ENCODE results near the gene CDAN1.

The CDAN1 gene

DNA sequence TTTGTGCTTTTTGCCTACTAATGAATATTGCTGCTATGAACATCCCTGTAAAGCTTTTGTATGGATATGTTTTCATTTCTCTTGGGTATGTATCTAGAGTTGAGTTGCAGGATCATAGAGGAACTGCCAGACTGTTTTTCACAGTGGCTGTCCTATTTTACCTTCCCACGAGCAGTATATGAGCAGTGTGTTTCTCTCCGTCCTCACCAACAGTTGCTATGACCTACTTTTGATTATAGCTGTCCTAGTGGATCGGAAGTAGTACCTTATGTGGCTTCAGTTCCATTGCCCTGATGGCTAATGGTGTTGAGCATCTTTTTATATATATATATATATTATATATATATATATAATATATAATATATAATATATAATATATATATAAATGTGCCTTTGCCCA, 25.2 kb downstream of the CDAN1 start:
- Mint-ChIP-seq H3K27ac (no peak overlapping the region), H3K9me3 (no peaks in the 10 kb centered on the region), H3K4me1 (ENCODE audit: low read depth) (peaks cover 3% of the 10 kb centered on the region), H3K36me3 (ENCODE audit: low read depth) (no peaks in the 10 kb centered on the region), H3K27me3 (ENCODE audit: low read depth) (no peaks in the 10 kb centered on the region), H3K4me3 (no peak overlapping the region)
- no peak for DNase-seq (ENCODE audit: low spot score)

DNA sequence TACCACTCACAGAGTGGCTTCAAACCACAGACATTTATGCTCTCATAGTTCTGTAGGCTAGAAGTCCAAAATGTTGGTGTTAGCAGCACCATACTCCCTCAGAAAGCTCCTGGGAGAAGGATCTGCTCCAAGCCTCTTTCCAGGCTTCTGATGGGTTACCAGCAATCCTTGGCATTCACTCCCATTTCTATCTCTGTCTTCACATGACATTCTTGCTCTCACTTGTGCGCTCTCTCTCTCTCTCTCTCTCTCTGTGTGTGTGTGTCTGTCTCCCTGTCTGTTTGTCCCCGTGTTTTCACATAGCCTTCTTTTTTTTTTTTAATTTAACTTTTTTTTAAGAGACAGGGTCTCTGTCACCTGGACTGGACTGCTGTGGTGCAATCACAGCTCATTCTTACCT, 26.3 kb downstream of the CDAN1 start:
- Mint-ChIP-seq H3K27me3 (ENCODE audit: low read depth) (no peaks in the 10 kb centered on the region), H3K4me3 (no peak overlapping the region), H3K9me3 (no peaks in the 10 kb centered on the region), H3K4me1 (ENCODE audit: low read depth) (peaks cover 3% of the 10 kb centered on the region), H3K27ac (no peak overlapping the region), H3K36me3 (ENCODE audit: low read depth) (no peaks in the 10 kb centered on the region)
- DNase-seq (ENCODE audit: low spot score) = no peak

DNA sequence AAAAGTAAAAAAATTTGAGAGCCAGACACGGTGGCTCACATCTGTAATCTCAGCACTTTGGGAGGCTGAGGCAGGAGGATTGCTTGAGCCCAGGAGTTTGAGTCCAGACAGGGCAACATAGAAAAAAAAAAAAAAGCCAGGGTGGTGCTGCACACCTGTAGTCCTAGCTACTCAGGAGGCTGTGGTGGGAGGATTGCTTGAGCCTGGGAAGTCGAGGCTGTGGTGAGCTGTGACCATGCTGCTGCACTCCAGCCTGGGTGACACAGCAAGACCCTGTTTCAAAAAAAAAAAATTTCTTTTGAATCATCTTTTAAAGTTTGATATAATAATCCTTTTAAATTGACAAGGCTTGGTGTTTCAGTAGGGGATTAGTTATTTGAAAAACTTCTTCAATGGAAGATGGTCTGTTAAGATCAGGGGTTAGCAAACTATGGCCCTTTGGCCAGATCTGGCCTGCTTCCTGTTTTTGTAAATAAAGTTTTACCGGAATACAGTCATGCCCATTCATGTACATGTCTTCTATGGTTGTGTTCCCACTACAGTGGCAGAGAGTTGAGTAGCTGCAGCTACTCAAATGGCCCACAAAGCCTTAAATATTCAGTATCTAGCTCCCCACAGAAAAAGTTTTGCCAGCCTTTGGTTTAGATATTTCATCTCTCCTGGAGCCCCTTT, 28.9 kb downstream of the CDAN1 start:
- no peak overlapping the region for H3K27ac Mint-ChIP-seq
- H3K4me1 Mint-ChIP-seq (ENCODE audit: low read depth) = peaks cover 5% of the 10 kb centered on the region
- H3K36me3 Mint-ChIP-seq (ENCODE audit: low read depth) = peaks cover 2% of the 10 kb centered on the region
- H3K27me3 Mint-ChIP-seq (ENCODE audit: low read depth) = no peaks in the 10 kb centered on the region
- no peak for DNase-seq (ENCODE audit: low spot score)
- H3K9me3 Mint-ChIP-seq = no peaks in the 10 kb centered on the region
- H3K4me3 Mint-ChIP-seq = no peak overlapping the region

DNA sequence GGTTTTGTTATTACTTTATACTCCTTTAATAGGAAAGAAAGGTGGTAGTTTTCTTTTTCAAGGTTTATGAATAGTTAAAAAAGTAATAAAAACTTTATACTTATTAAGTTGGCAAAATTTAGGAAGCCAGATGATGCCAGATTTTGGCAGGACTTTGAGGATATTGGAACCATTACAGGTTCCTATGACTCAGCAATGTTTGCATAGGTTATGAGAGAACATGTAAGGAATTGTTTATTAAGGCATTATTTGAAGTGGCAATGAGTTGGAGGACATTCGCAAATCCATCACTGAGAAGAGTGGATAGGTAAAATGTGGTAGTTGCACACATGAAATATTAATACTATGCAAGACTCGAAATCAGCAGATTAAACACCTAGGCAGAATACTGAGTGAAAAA, 29.9 kb downstream of the CDAN1 start:
- no peak overlapping the region for H3K4me3 Mint-ChIP-seq
- H3K36me3 Mint-ChIP-seq (ENCODE audit: low read depth) = peaks cover 2% of the 10 kb centered on the region
- no peaks in the 10 kb centered on the region for H3K27me3 Mint-ChIP-seq (ENCODE audit: low read depth)
- H3K9me3 Mint-ChIP-seq = no peaks in the 10 kb centered on the region
- no peak overlapping the region for H3K27ac Mint-ChIP-seq
- peaks cover 5% of the 10 kb centered on the region for H3K4me1 Mint-ChIP-seq (ENCODE audit: low read depth)
- no peak for DNase-seq (ENCODE audit: low spot score)

DNA sequence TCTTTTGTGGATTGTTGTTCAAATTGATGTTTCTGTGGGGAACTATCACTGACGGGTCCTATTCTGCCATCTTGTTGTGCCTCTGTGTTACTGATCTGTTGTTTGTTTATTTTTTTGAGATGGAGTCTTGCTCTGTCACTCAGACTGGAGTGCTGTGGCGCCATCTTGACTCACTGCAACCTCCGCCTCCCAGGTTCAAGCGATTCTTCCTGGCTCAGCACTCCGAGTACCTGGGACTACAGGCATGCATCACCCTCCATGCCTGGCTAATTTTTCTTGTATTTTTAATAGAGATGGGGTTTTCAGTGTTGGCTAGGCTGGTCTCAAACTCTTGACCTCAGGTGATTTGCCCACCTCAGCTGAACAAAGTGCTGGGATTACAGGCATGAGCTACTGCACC, 31.6 kb downstream of the CDAN1 start:
- peaks cover 5% of the 10 kb centered on the region for H3K4me1 Mint-ChIP-seq (ENCODE audit: low read depth)
- no peak for DNase-seq (ENCODE audit: low spot score)
- H3K4me3 Mint-ChIP-seq = no peak overlapping the region
- H3K9me3 Mint-ChIP-seq = no peaks in the 10 kb centered on the region
- peaks cover 11% of the 10 kb centered on the region for H3K36me3 Mint-ChIP-seq (ENCODE audit: low read depth)
- no peaks in the 10 kb centered on the region for H3K27me3 Mint-ChIP-seq (ENCODE audit: low read depth)
- peak overlapping the region; percentile 7 for H3K27ac Mint-ChIP-seq

DNA sequence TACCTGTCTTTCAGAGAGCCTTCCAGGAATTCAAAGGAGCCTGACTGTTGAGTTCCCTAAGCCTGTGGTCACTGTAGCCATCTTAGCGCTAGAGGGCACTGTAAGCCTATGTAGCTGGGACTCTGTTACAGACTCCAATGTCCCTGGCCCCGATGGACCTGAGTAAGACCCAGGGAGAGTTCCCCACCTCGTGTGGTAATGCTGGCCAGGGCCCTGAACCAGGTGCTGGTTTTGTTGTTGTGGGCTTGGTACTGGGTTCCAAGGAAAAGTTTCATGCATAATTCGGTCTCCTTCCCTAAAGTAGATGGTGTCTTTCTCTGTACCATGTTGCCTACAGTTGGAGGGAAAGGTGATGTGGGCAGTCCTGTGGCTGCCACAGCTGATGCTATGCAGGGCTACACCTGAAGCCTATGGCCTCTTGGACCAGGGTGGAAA, 32.4 kb downstream of the CDAN1 start:
- DNase-seq (ENCODE audit: low spot score) = peak; percentile 40
- H3K4me3 Mint-ChIP-seq = no peak overlapping the region
- no peaks in the 10 kb centered on the region for H3K9me3 Mint-ChIP-seq
- no peak overlapping the region for H3K27ac Mint-ChIP-seq
- H3K27me3 Mint-ChIP-seq (ENCODE audit: low read depth) = no peaks in the 10 kb centered on the region
- peaks cover 15% of the 10 kb centered on the region for H3K36me3 Mint-ChIP-seq (ENCODE audit: low read depth)
- H3K4me1 Mint-ChIP-seq (ENCODE audit: low read depth) = peaks cover 5% of the 10 kb centered on the region

DNA sequence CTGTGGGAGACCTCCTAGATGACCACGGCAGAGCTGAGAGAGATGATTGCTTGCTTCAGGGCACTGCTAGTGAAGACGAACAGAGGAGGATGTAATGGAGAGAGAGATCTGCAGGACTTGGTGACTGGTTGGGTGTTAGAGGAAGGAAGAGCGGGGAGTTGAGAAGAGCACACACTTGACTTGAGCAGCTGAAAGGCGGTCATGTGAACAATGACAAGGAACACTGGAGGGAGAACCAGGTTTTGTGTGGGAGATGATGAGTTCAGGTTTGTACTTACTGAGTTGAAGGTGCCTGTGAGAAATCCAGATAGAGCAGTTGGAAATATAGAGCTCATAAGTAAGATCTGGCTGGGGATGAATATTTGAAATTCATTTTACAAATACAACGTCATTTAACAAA, 40.3 kb downstream of the CDAN1 start:
- H3K36me3 Mint-ChIP-seq (ENCODE audit: low read depth) = peaks cover 30% of the 10 kb centered on the region
- no peak for DNase-seq (ENCODE audit: low spot score)
- H3K27me3 Mint-ChIP-seq (ENCODE audit: low read depth) = no peaks in the 10 kb centered on the region
- H3K4me1 Mint-ChIP-seq (ENCODE audit: low read depth) = peaks cover under 1% of the 10 kb centered on the region
- no peak overlapping the region for H3K27ac Mint-ChIP-seq
- no peak overlapping the region for H3K4me3 Mint-ChIP-seq
- H3K9me3 Mint-ChIP-seq = no peaks in the 10 kb centered on the region

DNA sequence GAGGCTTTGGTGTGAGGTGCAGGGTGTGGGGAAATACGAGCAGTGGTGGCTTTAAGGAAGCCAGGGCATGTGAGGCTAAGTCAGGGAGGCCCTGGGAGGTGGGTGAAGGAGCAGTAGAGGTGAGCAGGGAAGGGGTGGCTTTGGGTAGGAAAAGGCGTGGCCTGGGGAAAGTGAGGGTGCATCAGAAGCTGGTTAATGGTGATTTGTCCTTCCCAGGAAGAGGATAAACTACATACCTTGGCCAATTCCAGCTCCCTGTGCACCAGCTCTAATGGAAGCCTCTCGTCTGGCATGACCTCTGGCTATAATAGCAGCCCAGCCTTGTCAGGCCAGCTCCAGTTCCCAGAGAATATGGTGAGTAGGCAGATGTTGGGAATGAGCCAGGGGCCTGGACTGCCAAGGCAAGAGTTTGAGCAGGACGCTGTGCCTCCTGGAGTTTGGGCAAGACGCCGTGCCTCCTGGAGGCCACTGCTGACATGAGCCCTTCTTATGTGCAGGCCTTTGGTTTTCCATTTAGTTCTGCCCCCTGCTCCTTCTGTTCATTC, 41.3 kb downstream of the CDAN1 start:
- Mint-ChIP-seq H3K27ac (no peak overlapping the region), H3K9me3 (no peaks in the 10 kb centered on the region), H3K4me1 (ENCODE audit: low read depth) (peaks cover 11% of the 10 kb centered on the region), H3K4me3 (no peak overlapping the region), H3K27me3 (ENCODE audit: low read depth) (no peaks in the 10 kb centered on the region), H3K36me3 (ENCODE audit: low read depth) (peaks cover 23% of the 10 kb centered on the region)
- no peak for DNase-seq (ENCODE audit: low spot score)

DNA sequence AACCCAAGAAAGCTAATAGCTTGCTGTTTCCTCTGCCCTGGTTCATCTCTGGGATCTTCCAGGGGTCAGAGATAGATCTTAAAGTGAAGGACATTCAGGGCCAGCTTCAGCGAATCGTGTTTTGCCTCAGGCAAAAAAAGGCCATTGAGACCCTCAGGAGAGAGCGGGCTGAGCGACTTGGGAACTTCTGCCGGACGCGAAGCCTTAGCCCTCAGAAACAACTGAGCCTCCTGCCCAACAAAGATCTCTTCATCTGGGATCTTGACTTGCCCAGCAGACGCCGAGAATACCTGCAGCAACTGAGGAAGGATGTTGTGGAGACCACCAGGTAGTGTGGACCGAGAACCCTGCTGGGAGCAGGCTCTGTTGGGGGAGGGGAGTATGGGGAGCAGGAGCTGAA, 42.5 kb downstream of the CDAN1 start:
- Mint-ChIP-seq H3K9me3 (no peaks in the 10 kb centered on the region), H3K36me3 (ENCODE audit: low read depth) (peaks cover 17% of the 10 kb centered on the region), H3K27ac (no peak overlapping the region), H3K4me3 (no peak overlapping the region), H3K27me3 (ENCODE audit: low read depth) (no peaks in the 10 kb centered on the region), H3K4me1 (ENCODE audit: low read depth) (peaks cover 14% of the 10 kb centered on the region)
- no peak for DNase-seq (ENCODE audit: low spot score)

DNA sequence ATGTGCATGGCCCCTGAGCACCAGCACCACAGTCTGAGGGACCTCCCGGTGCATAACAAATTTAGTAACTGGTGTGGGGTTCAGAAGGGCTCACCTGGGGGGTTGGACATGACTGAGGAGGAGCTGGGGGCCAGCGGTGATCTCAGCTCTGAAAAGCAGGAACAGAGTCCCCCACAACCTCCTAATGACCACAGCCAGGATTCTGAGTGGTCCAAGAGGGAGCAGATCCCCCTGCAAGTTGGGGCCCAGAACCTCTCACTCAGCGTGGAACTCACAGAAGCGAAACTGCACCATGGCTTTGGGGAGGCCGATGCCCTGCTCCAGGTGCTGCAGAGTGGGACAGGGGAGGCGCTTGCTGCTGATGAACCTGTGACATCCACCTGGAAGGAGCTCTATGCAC, 43.0 kb downstream of the CDAN1 start:
- DNase-seq (ENCODE audit: low spot score) = no peak
- Mint-ChIP-seq H3K27me3 (ENCODE audit: low read depth) (no peaks in the 10 kb centered on the region), H3K9me3 (no peaks in the 10 kb centered on the region), H3K4me3 (no peak overlapping the region), H3K27ac (no peak overlapping the region), H3K4me1 (ENCODE audit: low read depth) (peaks cover 14% of the 10 kb centered on the region), H3K36me3 (ENCODE audit: low read depth) (peaks cover 15% of the 10 kb centered on the region)

DNA sequence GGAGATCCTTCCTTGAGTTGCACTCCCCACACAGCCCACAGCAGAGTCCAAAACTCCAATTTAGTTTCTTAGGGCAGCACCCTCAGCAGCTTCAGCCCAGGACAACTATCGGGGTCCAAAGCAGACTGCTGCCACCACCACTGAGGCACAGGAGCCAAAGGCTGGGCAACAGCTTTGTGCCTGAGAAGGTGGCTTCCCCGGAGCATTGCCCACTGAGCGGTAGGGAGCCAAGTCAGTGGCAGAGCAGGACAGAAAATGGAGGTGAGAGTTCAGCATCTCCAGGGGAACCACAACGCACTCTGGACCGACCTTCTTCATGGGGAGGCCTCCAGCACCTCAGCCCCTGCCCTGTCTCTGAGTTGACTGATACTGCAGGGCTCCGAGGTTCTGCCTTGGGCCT, 43.4 kb downstream of the CDAN1 start:
- H3K9me3 Mint-ChIP-seq = no peaks in the 10 kb centered on the region

DNA sequence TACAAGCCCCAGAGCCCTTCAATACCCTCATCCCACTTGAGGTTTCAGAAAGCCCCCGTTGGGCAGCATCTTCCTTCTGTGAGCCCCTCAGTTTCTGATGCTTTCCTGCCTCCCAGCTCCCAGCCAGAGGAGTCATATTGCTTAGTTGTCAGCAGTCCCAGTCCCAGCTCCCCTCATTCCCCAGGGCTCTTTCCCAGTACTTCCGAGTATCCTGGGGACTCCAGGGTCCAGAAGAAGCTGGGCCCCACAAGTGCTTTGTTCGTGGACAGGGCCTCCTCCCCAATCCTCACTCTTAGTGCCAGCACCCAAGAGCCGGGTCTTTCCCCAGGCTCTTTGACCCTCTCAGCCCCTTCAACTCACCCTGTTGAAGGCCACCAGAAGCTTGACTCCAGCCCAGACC, 43.9 kb downstream of the CDAN1 start:
- Mint-ChIP-seq H3K27ac (no peak overlapping the region), H3K27me3 (ENCODE audit: low read depth) (no peaks in the 10 kb centered on the region), H3K4me3 (no peak overlapping the region), H3K9me3 (no peaks in the 10 kb centered on the region), H3K4me1 (ENCODE audit: low read depth) (peaks cover 14% of the 10 kb centered on the region), H3K36me3 (ENCODE audit: low read depth) (peaks cover 12% of the 10 kb centered on the region)
- no peak for DNase-seq (ENCODE audit: low spot score)

More for the DNA sequence above, 43.4 kb downstream of the CDAN1 start:
- Mint-ChIP-seq H3K27me3 (ENCODE audit: low read depth) (no peaks in the 10 kb centered on the region), H3K36me3 (ENCODE audit: low read depth) (peaks cover 15% of the 10 kb centered on the region), H3K4me1 (ENCODE audit: low read depth) (peaks cover 14% of the 10 kb centered on the region), H3K4me3 (no peak overlapping the region), H3K27ac (no peak overlapping the region)
- DNase-seq (ENCODE audit: low spot score) = no peak

DNA sequence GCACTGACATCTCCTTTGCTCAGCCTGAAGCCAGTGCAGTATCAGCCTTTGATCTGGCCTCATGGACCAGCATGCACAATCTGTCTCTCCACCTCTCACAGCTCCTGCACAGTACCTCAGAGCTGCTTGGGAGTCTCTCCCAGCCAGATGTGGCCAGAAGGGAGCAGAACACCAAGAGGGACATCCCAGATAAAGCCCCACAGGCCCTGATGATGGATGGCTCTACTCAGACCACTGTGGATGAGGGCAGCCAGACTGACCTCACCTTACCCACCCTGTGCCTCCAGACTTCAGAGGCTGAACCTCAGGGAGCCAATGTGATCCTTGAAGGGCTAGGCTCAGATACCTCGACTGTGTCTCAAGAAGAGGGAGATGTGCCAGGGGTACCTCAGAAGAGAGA, 44.4 kb downstream of the CDAN1 start:
- no peak for DNase-seq (ENCODE audit: low spot score)
- peaks cover 8% of the 10 kb centered on the region for H3K36me3 Mint-ChIP-seq (ENCODE audit: low read depth)
- H3K27ac Mint-ChIP-seq = no peak overlapping the region
- H3K4me3 Mint-ChIP-seq = no peak overlapping the region
- peaks cover 14% of the 10 kb centered on the region for H3K4me1 Mint-ChIP-seq (ENCODE audit: low read depth)
- no peaks in the 10 kb centered on the region for H3K27me3 Mint-ChIP-seq (ENCODE audit: low read depth)
- H3K9me3 Mint-ChIP-seq = no peaks in the 10 kb centered on the region

DNA sequence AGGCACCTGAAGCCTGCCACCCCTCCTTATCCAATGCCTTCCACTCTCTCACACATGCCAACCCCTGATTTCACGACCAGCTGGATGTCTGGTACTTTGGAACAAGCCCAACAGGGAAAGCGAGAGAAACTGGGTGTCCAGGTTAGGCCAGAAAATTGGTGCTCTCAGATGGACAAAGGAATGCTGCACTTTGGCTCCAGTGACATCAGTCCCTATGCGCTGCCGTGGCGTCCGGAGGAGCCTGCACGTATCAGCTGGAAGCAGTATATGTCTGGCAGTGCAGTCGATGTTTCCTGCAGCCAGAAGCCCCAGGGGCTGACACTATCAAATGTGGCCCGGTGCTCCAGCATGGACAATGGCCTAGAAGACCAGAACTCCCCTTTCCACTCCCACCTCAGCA, 45.2 kb downstream of the CDAN1 start:
- Mint-ChIP-seq H3K27ac (peak overlapping the region; percentile 74), H3K4me3 (no peak overlapping the region), H3K27me3 (ENCODE audit: low read depth) (no peaks in the 10 kb centered on the region), H3K4me1 (ENCODE audit: low read depth) (peaks cover 14% of the 10 kb centered on the region), H3K9me3 (no peaks in the 10 kb centered on the region), H3K36me3 (ENCODE audit: low read depth) (peaks cover 8% of the 10 kb centered on the region)
- DNase-seq (ENCODE audit: low spot score) = no peak

DNA sequence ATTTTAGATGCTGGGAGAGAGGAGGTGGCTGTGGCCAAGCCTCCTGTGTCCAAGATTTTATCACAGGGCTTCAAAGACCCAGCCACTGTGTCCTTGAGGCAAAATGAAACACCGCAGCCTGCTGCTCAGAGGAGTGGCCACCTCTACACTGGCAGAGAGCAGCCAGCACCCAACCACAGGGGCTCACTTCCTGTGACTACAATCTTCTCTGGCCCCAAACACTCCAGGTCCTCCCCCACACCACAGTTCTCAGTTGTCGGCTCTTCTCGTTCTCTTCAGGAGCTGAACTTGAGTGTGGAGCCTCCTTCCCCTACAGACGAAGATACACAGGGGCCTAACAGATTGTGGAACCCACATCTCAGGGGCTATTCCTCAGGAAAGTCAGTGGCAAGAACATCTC, 45.6 kb downstream of the CDAN1 start:
- Mint-ChIP-seq H3K27me3 (ENCODE audit: low read depth) (no peaks in the 10 kb centered on the region), H3K9me3 (no peaks in the 10 kb centered on the region), H3K4me3 (no peak overlapping the region), H3K27ac (peak overlapping the region; percentile 74), H3K36me3 (ENCODE audit: low read depth) (peaks cover 5% of the 10 kb centered on the region), H3K4me1 (ENCODE audit: low read depth) (peaks cover 14% of the 10 kb centered on the region)
- peak; percentile 33 for DNase-seq (ENCODE audit: low spot score)
